ENCODE data around the gene PHLDA1. TPM values are rescaled to one million over a fixed set of nuclear protein-coding genes. Genes with fewer than 3 reads are reported as not detected.

PHLDA1 gene
- total and polyA plus RNA-seq, 10 of the 15 experiments (the other 5 are each of a cell fraction or from before 2014, with no cell fraction given) = 0.66 to 14.2 (median 1.3) TPM

DNA sequence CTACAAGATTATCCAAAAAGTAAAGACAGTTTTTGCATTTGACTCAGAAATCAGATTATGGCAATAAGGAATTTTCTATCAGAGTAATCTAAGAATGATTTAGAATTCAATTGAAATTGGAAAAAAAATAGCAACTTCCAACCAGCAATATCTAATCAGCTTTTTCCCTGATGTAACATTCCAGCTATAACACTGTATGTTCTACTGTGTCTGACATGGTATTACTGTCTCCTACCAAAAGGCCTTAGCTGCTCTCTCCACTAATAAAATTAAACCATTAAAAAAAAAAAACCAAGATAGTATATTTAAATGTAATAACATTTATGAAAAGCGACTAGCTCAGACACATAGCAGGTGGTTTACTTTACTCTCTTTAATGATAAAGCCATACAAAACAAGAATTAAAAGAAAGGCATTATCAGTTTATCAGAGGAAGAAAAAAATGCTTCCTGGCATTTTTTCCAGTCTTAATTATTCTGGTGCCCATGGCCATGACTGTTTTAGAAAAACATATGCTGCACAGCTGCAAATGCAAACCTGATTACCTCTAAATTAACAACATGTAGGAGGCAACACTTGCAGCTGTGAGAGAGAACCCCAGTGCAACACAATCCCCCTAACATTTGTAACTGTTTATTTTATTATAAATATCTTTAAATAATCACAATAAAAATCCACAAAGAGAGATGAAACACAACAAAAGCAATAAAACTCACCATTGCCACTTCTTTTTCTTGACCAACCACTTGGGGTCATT is 28.8 kb downstream of the PHLDA1 start:
- POLR2A ChIA-PET = interaction anchor here (0.6 to 1.0 kb wide), 3 partner anchors 13 to 198 kb away, joined by 3 to 4 read pairs (median 4); partner anchors contain the start of gene PHLDA1
- ATAC-seq (no peak), FAIRE-seq (no peak), DNase-seq (ENCODE audit: low read depth, low spot score) (no peak)
- intact Hi-C loops (cut with micrococcal nuclease; ENCODE audit: unreplicated experiment) (no loop called here), in situ Hi-C loops (cut with MboI) (no loop called here)
- no peaks in the 10 kb centered on the region for H3K36me3 ChIP-seq (ENCODE audit: control insufficient read depth in 2 of 2, insufficient read depth in 2 of 2, low read length in 1 of 2)
- no peak overlapping the region for H3K4me3 ChIP-seq
- no peaks in the 10 kb centered on the region for H3K27me3 ChIP-seq (replicated peaks in 1 of 2; ENCODE audit: control insufficient read depth in 2 of 2, insufficient read depth in 2 of 2, low read length in 1 of 2)
- no TSS peak for BruUV-seq (replicated peaks)
- no peak overlapping the region for H3K9ac ChIP-seq (ENCODE audit: control insufficient read depth, insufficient read depth, low read length)
- H2AFZ ChIP-seq (ENCODE audit: control insufficient read depth, low read depth, low read length) = no peak overlapping the region
- H3K27ac ChIP-seq (ENCODE audit: control insufficient read depth, insufficient read depth) = no peak overlapping the region
- no peaks in the 10 kb centered on the region; the same call in 2 of the 3 replicates for H3K9me3 ChIP-seq (replicated peaks; ENCODE audit: control insufficient read depth, insufficient read depth, low read length)
- H3K4me2 ChIP-seq (ENCODE audit: control insufficient read depth, insufficient read depth) = no peak overlapping the region
- H4K20me1 ChIP-seq (ENCODE audit: control insufficient read depth, insufficient read depth) = no peaks in the 10 kb centered on the region
- CTCF ChIA-PET = no interaction called here
- RAD21 ChIA-PET (ENCODE audit: unreplicated experiment) = interaction anchor here (0.7 to 1.8 kb wide), 2 partner anchors 24 to 34 kb away, joined by 3 to 4 read pairs; no protein-coding TSS in a partner anchor
- 94% methylated on average over 1 of the region's 1 CpG for WGBS (ENCODE audit: insufficient coverage, insufficient replicate concordance, low lambda C conversion rate, missing lambda C conversion rate)
- H3K79me2 ChIP-seq (ENCODE audit: control insufficient read depth, insufficient read depth, low read length) = no peaks in the 10 kb centered on the region
- H3K4me1 ChIP-seq (ENCODE audit: control insufficient read depth, insufficient read depth, low read length) = no peaks in the 10 kb centered on the region
- SMC1A ChIA-PET (ENCODE audit: uncharacterized antibody, unreplicated experiment) = interaction anchor here (0.7 to 2.2 kb wide), 2 partner anchors 10 to 186 kb away, joined by 6 to 7 read pairs; no protein-coding TSS in a partner anchor
- TF ChIP-seq MTA2 (IDR thresholded peaks at IDR 0.05; ENCODE audit: low read depth) (no peak), CHD2 (IDR thresholded peaks at IDR 0.05; ENCODE audit: borderline replicate concordance, low read depth, low read length) (no peak), NFIC (IDR thresholded peaks at IDR 0.05; ENCODE audit: low read depth, low read length) (no peak)
- TF ChIP-seq, protein P1, sequence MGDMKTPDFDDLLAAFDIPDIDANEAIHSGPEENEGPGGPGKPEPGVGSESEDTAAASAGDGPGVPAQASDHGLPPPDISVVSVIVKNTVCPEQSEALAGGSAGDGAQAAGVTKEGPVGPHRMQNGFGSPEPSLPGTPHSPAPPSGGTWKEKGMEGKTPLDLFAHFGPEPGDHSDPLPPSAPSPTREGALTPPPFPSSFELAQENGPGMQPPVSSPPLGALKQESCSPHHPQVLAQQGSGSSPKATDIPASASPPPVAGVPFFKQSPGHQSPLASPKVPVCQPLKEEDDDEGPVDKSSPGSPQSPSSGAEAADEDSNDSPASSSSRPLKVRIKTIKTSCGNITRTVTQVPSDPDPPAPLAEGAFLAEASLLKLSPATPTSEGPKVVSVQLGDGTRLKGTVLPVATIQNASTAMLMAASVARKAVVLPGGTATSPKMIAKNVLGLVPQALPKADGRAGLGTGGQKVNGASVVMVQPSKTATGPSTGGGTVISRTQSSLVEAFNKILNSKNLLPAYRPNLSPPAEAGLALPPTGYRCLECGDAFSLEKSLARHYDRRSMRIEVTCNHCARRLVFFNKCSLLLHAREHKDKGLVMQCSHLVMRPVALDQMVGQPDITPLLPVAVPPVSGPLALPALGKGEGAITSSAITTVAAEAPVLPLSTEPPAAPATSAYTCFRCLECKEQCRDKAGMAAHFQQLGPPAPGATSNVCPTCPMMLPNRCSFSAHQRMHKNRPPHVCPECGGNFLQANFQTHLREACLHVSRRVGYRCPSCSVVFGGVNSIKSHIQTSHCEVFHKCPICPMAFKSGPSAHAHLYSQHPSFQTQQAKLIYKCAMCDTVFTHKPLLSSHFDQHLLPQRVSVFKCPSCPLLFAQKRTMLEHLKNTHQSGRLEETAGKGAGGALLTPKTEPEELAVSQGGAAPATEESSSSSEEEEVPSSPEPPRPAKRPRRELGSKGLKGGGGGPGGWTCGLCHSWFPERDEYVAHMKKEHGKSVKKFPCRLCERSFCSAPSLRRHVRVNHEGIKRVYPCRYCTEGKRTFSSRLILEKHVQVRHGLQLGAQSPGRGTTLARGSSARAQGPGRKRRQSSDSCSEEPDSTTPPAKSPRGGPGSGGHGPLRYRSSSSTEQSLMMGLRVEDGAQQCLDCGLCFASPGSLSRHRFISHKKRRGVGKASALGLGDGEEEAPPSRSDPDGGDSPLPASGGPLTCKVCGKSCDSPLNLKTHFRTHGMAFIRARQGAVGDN (IDR thresholded peaks at IDR 0.05) = no peak
- TF ChIP-seq, protein P2, sequence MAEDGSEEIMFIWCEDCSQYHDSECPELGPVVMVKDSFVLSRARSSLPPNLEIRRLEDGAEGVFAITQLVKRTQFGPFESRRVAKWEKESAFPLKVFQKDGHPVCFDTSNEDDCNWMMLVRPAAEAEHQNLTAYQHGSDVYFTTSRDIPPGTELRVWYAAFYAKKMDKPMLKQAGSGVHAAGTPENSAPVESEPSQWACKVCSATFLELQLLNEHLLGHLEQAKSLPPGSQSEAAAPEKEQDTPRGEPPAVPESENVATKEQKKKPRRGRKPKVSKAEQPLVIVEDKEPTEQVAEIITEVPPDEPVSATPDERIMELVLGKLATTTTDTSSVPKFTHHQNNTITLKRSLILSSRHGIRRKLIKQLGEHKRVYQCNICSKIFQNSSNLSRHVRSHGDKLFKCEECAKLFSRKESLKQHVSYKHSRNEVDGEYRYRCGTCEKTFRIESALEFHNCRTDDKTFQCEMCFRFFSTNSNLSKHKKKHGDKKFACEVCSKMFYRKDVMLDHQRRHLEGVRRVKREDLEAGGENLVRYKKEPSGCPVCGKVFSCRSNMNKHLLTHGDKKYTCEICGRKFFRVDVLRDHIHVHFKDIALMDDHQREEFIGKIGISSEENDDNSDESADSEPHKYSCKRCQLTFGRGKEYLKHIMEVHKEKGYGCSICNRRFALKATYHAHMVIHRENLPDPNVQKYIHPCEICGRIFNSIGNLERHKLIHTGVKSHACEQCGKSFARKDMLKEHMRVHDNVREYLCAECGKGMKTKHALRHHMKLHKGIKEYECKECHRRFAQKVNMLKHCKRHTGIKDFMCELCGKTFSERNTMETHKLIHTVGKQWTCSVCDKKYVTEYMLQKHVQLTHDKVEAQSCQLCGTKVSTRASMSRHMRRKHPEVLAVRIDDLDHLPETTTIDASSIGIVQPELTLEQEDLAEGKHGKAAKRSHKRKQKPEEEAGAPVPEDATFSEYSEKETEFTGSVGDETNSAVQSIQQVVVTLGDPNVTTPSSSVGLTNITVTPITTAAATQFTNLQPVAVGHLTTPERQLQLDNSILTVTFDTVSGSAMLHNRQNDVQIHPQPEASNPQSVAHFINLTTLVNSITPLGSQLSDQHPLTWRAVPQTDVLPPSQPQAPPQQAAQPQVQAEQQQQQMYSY (CRISPR knock-in tag; IDR thresholded peaks at IDR 0.05) = no peak
- TF ChIP-seq, protein P3, sequence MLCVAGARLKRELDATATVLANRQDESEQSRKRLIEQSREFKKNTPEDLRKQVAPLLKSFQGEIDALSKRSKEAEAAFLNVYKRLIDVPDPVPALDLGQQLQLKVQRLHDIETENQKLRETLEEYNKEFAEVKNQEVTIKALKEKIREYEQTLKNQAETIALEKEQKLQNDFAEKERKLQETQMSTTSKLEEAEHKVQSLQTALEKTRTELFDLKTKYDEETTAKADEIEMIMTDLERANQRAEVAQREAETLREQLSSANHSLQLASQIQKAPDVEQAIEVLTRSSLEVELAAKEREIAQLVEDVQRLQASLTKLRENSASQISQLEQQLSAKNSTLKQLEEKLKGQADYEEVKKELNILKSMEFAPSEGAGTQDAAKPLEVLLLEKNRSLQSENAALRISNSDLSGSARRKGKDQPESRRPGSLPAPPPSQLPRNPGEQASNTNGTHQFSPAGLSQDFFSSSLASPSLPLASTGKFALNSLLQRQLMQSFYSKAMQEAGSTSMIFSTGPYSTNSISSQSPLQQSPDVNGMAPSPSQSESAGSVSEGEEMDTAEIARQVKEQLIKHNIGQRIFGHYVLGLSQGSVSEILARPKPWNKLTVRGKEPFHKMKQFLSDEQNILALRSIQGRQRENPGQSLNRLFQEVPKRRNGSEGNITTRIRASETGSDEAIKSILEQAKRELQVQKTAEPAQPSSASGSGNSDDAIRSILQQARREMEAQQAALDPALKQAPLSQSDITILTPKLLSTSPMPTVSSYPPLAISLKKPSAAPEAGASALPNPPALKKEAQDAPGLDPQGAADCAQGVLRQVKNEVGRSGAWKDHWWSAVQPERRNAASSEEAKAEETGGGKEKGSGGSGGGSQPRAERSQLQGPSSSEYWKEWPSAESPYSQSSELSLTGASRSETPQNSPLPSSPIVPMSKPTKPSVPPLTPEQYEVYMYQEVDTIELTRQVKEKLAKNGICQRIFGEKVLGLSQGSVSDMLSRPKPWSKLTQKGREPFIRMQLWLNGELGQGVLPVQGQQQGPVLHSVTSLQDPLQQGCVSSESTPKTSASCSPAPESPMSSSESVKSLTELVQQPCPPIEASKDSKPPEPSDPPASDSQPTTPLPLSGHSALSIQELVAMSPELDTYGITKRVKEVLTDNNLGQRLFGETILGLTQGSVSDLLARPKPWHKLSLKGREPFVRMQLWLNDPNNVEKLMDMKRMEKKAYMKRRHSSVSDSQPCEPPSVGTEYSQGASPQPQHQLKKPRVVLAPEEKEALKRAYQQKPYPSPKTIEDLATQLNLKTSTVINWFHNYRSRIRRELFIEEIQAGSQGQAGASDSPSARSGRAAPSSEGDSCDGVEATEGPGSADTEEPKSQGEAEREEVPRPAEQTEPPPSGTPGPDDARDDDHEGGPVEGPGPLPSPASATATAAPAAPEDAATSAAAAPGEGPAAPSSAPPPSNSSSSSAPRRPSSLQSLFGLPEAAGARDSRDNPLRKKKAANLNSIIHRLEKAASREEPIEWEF (IDR thresholded peaks at IDR 0.05; ENCODE audit: insufficient replicate concordance, low read depth, low read length) = no peak
